ENCODE measurements around the gene TDRD7.

Gene TDRD7

GRCh38 chr9:97529363-97530076 lies 117.6 kb downstream of the TDRD7 start:
- no peaks in the 10 kb centered on the region for H3K27me3 ChIP-seq (ENCODE audit: insufficient read depth, poor library complexity, severe bottlenecking)
- TF ChIP-seq REST (IDR thresholded peaks at IDR 0.05; ENCODE audit: insufficient replicate concordance, low read depth) (no peak), SPI1 (IDR thresholded peaks at IDR 0.05; ENCODE audit: borderline replicate concordance, low read depth) (no peak), CTCF (IDR thresholded peaks at IDR 0.05; ENCODE audit: insufficient read depth, low read length) (no peak), GABPA (IDR thresholded peaks at IDR 0.05; ENCODE audit: low read depth) (no peak), POLR2AphosphoS5 (IDR thresholded peaks at IDR 0.05; ENCODE audit: low read depth) (no peak)
- H3K27ac ChIP-seq (replicated peaks) = no peak overlapping the region
- no peak overlapping the region for H3K4me3 ChIP-seq (replicated peaks; ENCODE audit: insufficient read depth, low read length)
- no peak for DNase-seq (ENCODE audit: low read depth in 1 of 2, low spot score in 1 of 2)

- DNase-seq (ENCODE audit: low read depth in 1 of 2, low spot score in 1 of 2) = no peak
Observed at GRCh38 chr9:97531888-97532376, 120.0 kb downstream of the TDRD7 start.

GRCh38 chr9:97534185-97534584 lies 122.3 kb downstream of the TDRD7 start:
- H3K27ac ChIP-seq (replicated peaks) = no peak overlapping the region
- no peak overlapping the region for H3K4me3 ChIP-seq (replicated peaks; ENCODE audit: insufficient read depth, low read length)
- no peaks in the 10 kb centered on the region for H3K27me3 ChIP-seq (ENCODE audit: insufficient read depth, poor library complexity, severe bottlenecking)
- DNase-seq (ENCODE audit: low read depth in 1 of 2, low spot score in 1 of 2) = no peak
- TF ChIP-seq GABPA (IDR thresholded peaks at IDR 0.05; ENCODE audit: low read depth) = no peak
- TF ChIP-seq REST (IDR thresholded peaks at IDR 0.05; ENCODE audit: insufficient replicate concordance, low read depth) = no peak
- no peak for TF ChIP-seq CTCF (IDR thresholded peaks at IDR 0.05; ENCODE audit: insufficient read depth, low read length)
- no peak for TF ChIP-seq SPI1 (IDR thresholded peaks at IDR 0.05; ENCODE audit: borderline replicate concordance, low read depth)
- TF ChIP-seq POLR2AphosphoS5 (IDR thresholded peaks at IDR 0.05; ENCODE audit: low read depth) = no peak

More at GRCh38 chr9:97531888-97532376, 120.0 kb downstream of the TDRD7 start:
- TF ChIP-seq GABPA (IDR thresholded peaks at IDR 0.05; ENCODE audit: low read depth) (no peak), REST (IDR thresholded peaks at IDR 0.05; ENCODE audit: insufficient replicate concordance, low read depth) (no peak), SPI1 (IDR thresholded peaks at IDR 0.05; ENCODE audit: borderline replicate concordance, low read depth) (no peak)
- H3K27me3 ChIP-seq (ENCODE audit: insufficient read depth, poor library complexity, severe bottlenecking) = no peaks in the 10 kb centered on the region
- no peak overlapping the region for H3K4me3 ChIP-seq (replicated peaks; ENCODE audit: insufficient read depth, low read length)
- no peak overlapping the region for H3K27ac ChIP-seq (replicated peaks)

Data from HL-60 (cell line).